Fibroblast of peridontal ligament (primary cell): ENCODE data around the gene FARP2.
A peak's percentile ranks its signal among the peaks of the same experiment; 100 is the strongest.
"Not testable (repeated sequence)": the region's sequence is repeated elsewhere in the genome, so short reads cannot be mapped to it uniquely, and the experiment has no call there.

ENCODE experiments used
- DNase-seq: peaks from one replicate; pipeline ENCODE4 v3.0.0-alpha.2; 2010; ENCODE audit errors: extremely low read depth

The FARP2 gene

GRCh38 chr2:241368643-241369042 lies 12.6 kb downstream of the FARP2 start:
- DNase-seq: no peak

DNA sequence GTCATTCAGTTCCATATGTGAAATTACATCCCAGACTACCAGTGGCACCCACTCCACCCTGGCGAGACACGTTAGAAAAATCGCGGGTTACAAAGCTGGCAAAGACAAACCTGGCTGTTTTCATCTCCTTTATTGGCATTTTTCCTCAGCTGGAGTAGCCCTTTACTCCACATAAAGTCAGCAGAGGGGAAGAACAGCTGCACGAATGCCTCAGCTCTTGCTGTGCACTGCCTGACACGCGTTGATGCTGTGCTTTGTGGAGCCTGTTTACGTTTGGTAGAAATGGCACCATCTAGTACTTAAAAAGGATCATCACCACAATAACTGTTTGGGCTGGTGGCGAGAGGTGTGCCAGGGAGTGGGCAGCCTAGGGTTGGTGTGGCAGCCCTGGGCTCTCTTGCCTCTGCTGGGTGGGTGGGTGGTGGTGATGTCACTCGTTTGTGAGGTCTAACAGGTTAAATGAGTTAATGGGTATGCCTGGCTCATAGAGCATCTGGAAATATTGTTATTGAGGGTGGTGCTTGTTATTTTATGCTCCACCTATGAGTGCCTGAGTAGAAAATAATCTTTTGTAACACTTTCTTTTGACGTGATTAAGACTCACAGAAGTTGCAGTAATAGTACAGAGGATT lies 16.4 kb downstream of the FARP2 start:
- no peak for DNase-seq

GRCh38 chr2:241373446-241373845 lies 17.4 kb downstream of the FARP2 start:
- DNase-seq: no peak

GRCh38 chr2:241373906-241374305 lies 17.8 kb downstream of the FARP2 start:
- not testable (repeated sequence) for DNase-seq

GRCh38 chr2:241375300-241375699 lies 19.2 kb downstream of the FARP2 start:
- no peak for DNase-seq

DNA sequence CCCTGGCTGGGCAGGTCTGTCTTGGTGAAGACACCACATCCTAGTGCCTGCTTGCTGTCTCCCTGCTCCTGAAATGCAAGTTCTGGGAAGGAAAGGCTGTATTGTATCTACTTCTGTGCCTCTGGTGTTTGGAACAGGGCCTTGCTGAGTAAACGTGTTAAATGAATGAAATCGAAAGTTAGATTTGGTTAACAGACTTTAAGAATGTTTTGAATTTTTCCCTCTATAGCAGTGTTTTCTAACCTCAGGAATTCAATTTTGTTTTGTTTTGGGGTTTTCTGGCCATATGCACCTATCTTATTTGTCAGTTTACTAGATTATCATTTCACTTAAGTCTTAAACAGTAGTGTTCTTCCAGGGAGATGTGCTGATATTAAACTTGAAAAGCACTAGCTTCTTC lies 20.7 kb downstream of the FARP2 start:
- DNase-seq: peak; percentile 26

- DNase-seq: peak; percentile 64
Observed at GRCh38 chr2:241378816-241379215, 22.7 kb downstream of the FARP2 start.

- peak; percentile 92 for DNase-seq
Observed at GRCh38 chr2:241379481-241380480, 23.7 kb downstream of the FARP2 start.

GRCh38 chr2:241381872-241382271 lies 25.8 kb downstream of the FARP2 start:
- no peak for DNase-seq

- DNase-seq: not testable (repeated sequence)
Observed at GRCh38 chr2:241385450-241385849, 29.4 kb downstream of the FARP2 start.

DNA sequence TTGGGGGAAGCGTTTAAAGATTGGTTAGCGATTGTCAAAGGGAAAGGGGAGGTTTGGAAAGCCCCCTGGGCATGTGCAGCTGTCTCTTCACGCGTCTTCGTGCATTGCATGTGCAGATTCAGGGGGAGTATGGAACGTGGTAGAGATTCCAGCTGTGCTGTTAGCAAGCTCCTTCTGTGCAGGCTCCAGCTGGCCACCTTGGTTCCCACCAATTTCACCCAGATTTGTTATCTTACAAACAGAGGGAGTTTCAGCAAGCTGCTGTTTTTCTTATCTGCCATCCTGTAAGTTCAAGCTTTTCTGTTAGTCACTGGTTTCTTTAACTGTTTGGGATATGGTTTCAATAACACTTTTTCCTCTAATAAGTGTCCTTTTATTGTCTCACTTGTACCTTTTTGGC lies 30.4 kb downstream of the FARP2 start:
- DNase-seq: no peak

DNA sequence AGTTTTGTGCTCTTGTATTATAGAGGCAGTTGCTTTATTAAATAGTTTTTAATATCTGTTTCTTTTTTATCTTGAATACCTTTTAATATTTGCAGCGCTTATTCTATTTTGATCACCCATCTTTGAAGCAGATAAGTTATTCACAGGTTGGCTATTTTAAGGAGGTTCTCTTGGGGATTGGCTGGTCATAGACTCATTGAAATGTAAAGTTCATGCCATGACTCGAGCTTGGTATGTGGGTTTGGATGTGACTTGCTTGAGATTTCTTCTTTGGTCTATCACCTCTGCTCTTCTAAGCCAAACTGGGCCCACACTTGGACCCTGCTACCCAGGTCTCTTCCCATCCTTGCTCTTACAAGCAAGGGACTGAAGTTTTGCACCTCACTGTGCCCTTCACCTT lies 33.6 kb downstream of the FARP2 start:
- DNase-seq: no peak

DNA sequence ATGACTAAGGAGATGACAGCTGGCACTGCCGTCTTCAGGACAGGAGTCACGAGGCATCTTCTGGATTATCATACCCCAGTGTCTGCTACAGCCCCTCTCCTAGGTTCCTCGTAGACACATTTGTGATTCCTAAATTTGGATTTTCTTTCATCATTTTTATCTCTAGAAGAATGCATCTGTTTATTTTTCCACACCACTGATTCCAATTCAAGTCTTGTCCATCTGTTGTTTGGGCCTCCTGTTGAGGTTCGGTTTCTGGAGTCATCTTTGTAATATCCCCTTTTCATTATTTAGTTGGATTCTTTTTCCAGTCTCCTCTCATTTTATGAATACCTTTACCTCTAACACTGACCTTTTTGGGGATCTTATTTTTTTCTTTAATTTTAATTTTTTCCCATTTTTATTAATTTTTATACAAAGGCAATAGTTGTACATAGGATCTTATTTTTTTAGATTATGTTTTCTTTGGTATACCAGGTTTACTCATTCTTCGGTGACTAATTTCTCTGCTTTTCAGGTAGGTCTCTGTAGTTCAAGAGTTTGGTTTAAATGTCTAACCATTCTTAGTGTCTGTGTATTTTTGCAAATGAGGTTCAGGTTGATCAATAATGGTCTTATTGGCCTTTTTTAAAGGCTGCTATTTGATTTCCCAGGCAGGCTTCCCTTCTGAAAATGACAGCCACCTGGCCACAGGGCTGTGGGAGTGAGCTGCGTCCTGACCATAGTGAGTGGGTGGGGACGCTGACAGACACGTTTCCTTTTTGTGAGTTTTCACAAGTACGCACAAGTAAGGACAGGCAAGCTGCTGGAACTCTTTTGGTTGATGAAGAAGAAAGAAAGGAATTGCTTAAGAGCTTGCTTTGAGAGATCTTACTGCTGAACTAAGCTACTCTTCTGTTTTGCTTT lies 34.5 kb downstream of the FARP2 start:
- no peak for DNase-seq

- DNase-seq: peak; percentile 55
Observed at GRCh38 chr2:241391892-241392665, 36.0 kb downstream of the FARP2 start.

DNA sequence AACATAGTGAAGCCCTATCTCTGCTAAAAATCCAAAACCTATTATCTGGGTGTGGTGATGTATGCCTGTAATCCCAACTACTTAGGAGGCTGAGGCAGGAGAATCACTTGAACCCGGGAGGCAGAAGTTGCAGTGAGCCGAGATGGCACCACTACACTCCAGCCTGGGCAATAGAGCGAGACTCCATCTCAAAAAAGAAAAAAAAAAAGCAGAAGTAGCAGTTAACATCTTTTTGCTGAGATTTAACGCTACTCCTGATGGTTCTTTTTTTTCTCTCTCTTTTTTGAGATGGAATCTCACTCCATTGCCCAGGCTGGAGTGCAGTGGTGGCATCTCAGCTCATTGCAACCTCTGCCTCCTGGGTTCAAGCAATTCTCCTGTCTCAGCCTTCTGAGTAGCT lies 36.7 kb downstream of the FARP2 start:
- DNase-seq: not testable (repeated sequence)

DNA sequence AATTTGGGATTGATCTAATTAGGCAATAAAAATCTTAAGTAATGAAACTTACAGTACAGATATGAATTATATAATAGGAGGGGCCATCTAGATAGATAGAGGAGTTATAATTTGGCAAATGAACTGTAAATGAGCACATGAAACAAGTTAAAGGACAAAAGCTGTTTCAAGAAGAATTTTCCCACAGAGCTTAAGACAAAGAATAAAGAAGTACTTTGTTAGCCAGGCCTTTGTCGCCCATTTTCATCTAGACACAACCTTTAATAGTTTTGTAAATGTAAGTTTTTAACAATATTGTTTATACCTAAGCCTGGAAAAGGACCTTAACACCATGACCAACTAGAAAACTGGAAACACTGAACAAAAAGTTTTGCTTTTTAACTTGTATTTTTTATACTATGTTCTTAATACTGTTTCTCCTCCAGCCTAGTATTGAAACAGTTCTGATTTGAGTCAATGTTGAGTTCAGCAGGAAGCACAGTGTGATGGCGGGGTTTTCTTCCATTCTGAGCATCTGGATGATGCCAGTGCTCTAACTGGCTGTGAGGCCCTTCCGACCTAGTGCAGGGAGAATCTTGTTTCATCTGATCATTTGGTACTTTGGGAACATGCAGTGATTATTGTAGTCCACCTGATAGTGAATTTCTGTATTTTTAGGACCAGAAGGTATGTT lies 37.6 kb downstream of the FARP2 start:
- DNase-seq: no peak

- DNase-seq: not testable (repeated sequence)
Observed at GRCh38 chr2:241396809-241397208, 40.7 kb downstream of the FARP2 start.

DNA sequence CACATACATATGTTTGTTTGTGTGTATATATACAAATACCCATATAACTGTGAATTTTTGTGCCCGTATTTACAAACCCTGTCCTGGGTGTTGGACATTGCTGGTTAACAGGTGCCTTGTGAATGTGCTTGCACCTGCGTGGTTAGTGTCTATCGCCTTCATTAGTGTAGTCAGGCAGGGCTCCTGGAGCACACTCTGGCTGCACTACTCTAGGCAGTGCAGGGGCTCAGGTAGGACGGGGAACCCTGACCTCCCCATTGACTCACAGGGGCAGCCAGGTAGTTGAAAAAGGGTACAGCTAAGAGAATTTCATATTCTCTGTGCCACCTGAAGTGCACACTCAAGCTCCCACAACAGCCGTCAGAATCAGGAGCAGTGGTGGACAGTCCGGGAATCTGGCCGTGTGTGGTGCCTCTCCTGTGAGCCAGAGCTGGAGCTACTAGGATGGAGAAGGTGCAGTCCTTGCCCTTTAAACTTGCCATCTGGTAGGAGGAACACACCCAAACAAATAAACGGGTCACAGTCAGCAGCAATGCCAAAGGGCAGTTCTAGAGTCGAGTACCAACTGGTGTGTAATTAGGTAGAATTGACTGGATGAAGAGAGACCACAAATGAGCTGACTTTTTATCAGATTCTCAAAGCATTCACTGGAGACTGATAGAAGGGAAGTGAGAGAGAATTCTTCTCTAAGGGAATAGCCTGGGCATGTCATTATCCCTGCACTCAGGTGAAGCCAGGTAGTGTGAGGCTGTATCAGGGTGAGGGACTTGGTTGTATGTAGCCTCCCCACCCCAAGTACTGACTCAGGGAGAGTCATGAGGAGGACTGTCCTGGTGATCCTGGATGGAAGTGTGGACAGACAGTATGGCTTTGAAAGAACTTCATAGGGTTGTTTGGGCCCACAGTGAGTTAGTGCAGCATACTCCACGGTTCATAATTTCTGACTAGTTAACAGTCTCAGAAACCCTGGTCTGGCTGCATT lies 44.1 kb downstream of the FARP2 start:
- no peak for DNase-seq

- DNase-seq: no peak
Observed at GRCh38 chr2:241408849-241409248, 52.8 kb downstream of the FARP2 start.
